ENCODE measurements around the gene IFT25. TPM values are rescaled to one million over a fixed set of nuclear protein-coding genes. Genes with fewer than 3 reads are reported as not detected.

IFT25 gene
- total RNA-seq, 2 experiments from 2014 or later: 60.5 to 63.5 TPM

- Mint-ChIP-seq H3K36me3 (ENCODE audit: low read depth) (peaks cover 26% of the 10 kb centered on the region), H3K27me3 (no peaks in the 10 kb centered on the region), H3K4me3 (peak overlapping the region; percentile 93), H3K27ac (peak overlapping the region; percentile 88), H3K4me1 (ENCODE audit: low read depth) (peaks cover 54% of the 10 kb centered on the region), H3K9me3 (no peaks in the 10 kb centered on the region)
- TF ChIP-seq CTCF (IDR thresholded peaks at IDR 0.05): no peak
- intact Hi-C loops (cut with micrococcal nuclease): no loop called here
- POLR2A ChIA-PET: interaction anchor here (0.9 to 2.6 kb wide), 9 partner anchors 21 to 107 kb away, joined by 3 to 16 read pairs (median 4); partner anchors contain the start of genes NDC1 and YIPF1
- no peak for ATAC-seq
- CTCF ChIA-PET: interaction anchor here (0.9 to 12.2 kb wide), 7 partner anchors 14 to 97 kb away, joined by 3 to 146 read pairs (median 5); partner anchors contain the start of gene YIPF1
- DNase-seq: no peak
These were observed 391 bp downstream of the IFT25 start for GRCh38 chr1:53945183-53945432.

DNA sequence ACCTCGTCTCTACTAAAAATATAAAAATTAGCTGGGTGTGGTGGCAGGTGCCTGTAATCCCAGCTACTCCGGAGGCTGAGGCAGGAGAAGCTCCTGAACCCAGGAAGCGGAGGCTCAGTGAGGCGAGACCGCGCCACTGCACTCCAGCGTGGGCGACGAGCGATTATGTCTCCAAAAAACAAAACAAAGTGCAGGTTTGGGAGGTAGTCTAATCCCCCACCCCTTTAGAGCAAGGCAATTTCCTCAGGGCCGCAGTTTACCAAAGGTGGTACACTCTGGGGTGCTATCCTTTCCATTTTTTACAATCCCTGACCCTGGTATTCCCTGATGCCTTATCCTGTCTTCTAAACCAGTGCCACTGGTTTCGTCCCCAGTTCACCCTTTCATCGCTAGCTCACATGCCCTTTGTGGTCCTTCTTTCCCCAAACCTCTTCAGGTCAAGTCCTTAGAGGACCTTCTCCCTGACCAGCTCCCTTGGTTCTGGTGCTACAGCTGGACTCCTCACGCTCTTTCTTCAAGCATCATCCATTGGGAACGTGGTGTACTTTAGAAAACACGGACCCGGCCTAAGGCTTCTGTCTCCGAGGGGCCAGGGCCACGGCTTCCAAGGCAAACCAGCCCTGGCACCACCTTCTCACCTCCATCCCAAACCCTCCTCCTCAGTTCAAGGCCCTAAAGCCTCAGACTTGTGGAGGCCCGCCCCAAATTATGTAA lies 873 bp downstream of the IFT25 start:
- CTCF ChIA-PET: interaction anchor here (0.8 to 12.2 kb wide), 7 partner anchors 15 to 96 kb away, joined by 3 to 146 read pairs (median 5); no protein-coding TSS in a partner anchor
- Mint-ChIP-seq H3K9me3 (no peaks in the 10 kb centered on the region), H3K4me1 (ENCODE audit: low read depth) (peaks cover 52% of the 10 kb centered on the region), H3K27me3 (no peaks in the 10 kb centered on the region), H3K4me3 (peak overlapping the region; percentile 93), H3K27ac (peak overlapping the region; percentile 88), H3K36me3 (ENCODE audit: low read depth) (peaks cover 26% of the 10 kb centered on the region)
- peak; percentile 14 for DNase-seq
- intact Hi-C loops (cut with micrococcal nuclease): loop anchor here (5.0 kb wide), 1 partner anchor 52 kb away; the partner anchor contains the start of gene DIO1
- TF ChIP-seq CTCF (IDR thresholded peaks at IDR 0.05): no peak
- POLR2A ChIA-PET: interaction anchor here (0.9 to 2.6 kb wide), 10 partner anchors 21 to 107 kb away, joined by 3 to 16 read pairs (median 4); partner anchors contain the start of genes NDC1 and YIPF1
- no peak for ATAC-seq

GRCh38 chr1:53943490-53944043 lies 1.9 kb downstream of the IFT25 start:
- CTCF ChIA-PET: interaction anchor here (0.7 to 12.2 kb wide), 3 partner anchors 13 to 83 kb away, joined by 3 to 146 read pairs (median 3); partner anchors contain the start of gene YIPF1
- H3K36me3 Mint-ChIP-seq (ENCODE audit: low read depth): peaks cover 28% of the 10 kb centered on the region
- intact Hi-C loops (cut with micrococcal nuclease): loop anchor here (5.0 kb wide), 1 partner anchor 51 kb away; the partner anchor contains the start of gene DIO1
- H3K27ac Mint-ChIP-seq: peak overlapping the region; percentile 39
- no peaks in the 10 kb centered on the region for H3K9me3 Mint-ChIP-seq
- H3K4me3 Mint-ChIP-seq: peak overlapping the region; percentile 93
- no peak for DNase-seq
- ATAC-seq: no peak
- no peak for TF ChIP-seq CTCF (IDR thresholded peaks at IDR 0.05)
- H3K27me3 Mint-ChIP-seq: no peaks in the 10 kb centered on the region
- POLR2A ChIA-PET: interaction anchor here (1.0 to 2.6 kb wide), 3 partner anchors 53 to 106 kb away, joined by 3 to 16 read pairs (median 4); partner anchors contain the start of gene NDC1
- H3K4me1 Mint-ChIP-seq (ENCODE audit: low read depth): peaks cover 48% of the 10 kb centered on the region

DNA sequence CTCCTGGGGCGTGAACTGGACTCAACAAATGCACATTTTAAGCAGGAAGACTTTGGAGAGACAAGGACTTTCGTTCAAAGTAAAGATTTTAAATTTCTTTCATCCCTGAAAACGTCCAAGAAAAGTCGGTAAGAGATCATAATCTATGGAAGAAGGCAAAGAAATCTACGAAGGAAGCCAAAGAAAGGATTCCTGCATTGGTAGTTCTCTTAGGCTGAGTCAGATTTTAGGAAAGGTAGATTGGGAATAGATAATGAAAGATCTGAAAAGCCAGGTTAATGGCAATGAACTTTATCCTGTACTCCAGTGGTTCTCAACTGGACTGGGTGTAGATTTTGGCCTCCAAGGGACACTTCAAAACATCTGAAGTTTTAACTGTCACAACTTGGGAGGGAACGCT lies 2.4 kb downstream of the IFT25 start:
- Mint-ChIP-seq H3K4me3 (peak overlapping the region; percentile 93), H3K27me3 (no peaks in the 10 kb centered on the region), H3K9me3 (no peaks in the 10 kb centered on the region), H3K4me1 (ENCODE audit: low read depth) (peaks cover 47% of the 10 kb centered on the region), H3K27ac (peak overlapping the region; percentile 22), H3K36me3 (ENCODE audit: low read depth) (peaks cover 33% of the 10 kb centered on the region)
- DNase-seq: no peak
- TF ChIP-seq CTCF (IDR thresholded peaks at IDR 0.05): no peak
- ChIA-PET CTCF (interaction anchor here (1.1 to 12.2 kb wide), 3 partner anchors 53 to 82 kb away, joined by 3 to 146 read pairs (median 5); partner anchors contain the start of gene YIPF1), POLR2A (interaction anchor here (1.0 to 1.4 kb wide), 3 partner anchors 53 to 110 kb away, joined by 3 to 4 read pairs (median 4); partner anchors contain the start of genes TCEANC2 and TMEM59)
- no peak for ATAC-seq
- intact Hi-C loops (cut with micrococcal nuclease): loop anchor here (5.0 kb wide), 1 partner anchor 51 kb away; the partner anchor contains the start of gene DIO1
